Panc1 (cell line): ENCODE results near the gene GATD1. TPM values are rescaled to one million over a fixed set of nuclear protein-coding genes. Genes with fewer than 3 reads are reported as not detected.

ENCODE experiments used
- ATAC-seq: fragments of 200-7000 bp; cut with Tn5 transposase; 2 replicates; pipeline ENCODE4 v1.9.1; 2020; ENCODE audit warnings: mild to moderate bottlenecking, moderate library complexity
- BruUV-seq: library from RNA; stranded (reverse); fragments of 400-500 nt; replicated peaks from 2 replicates; lab custom pipeline; 2021; lab: Mats Ljungman, UMichigan
- CTCF ChIA-PET: fragments of 300-600 bp; sonication (Branson Sonifier 250); formaldehyde crosslinking; loops from one replicate; lab custom pipeline; 2022; ENCODE audit warnings: antibody characterized with exemption; lab: Charles Lee
- POLR2A ChIA-PET: fragments of 300-600 bp; sonication (Branson Sonifier 250); formaldehyde crosslinking; loops from one replicate; lab custom pipeline; 2022; ENCODE audit warnings: antibody characterized with exemption; lab: Charles Lee
- DNase-seq: peaks from one replicate; pipeline ENCODE4 v3.0.0-alpha.2; 2010; ENCODE audit warnings: low read depth, low spot score
- H3K27ac ChIP-seq: 2 replicates; pipeline ENCODE4 v1.5.1; 2011; ENCODE audit warnings: mild to moderate bottlenecking, low read length, inconsistent platforms
- H3K27me3 ChIP-seq: fragments of 200-500 bp; sonication (Bioruptor generic); 2 replicates; pipeline ENCODE4 v1.6.0; 2014; ENCODE audit warnings: low read length, inconsistent platforms; ENCODE audit not compliant: control insufficient read depth, insufficient read depth
- H3K36me3 ChIP-seq: fragments of 200-500 bp; sonication (Bioruptor generic); 2 replicates; pipeline ENCODE4 v1.5.1; 2014; ENCODE audit warnings: inconsistent platforms, mild to moderate bottlenecking, low read length, moderate library complexity; ENCODE audit not compliant: control insufficient read depth, insufficient read depth
- H3K4me1 ChIP-seq: 2 replicates; pipeline ENCODE4 v1.5.1; 2011; ENCODE audit warnings: inconsistent platforms, mild to moderate bottlenecking, low read length, moderate library complexity; ENCODE audit not compliant: control insufficient read depth, insufficient read depth
- H3K4me3 ChIP-seq, 2 experiments: 2 replicates each; pipeline ENCODE4 v1.5.1; 2011 to 2012; ENCODE audit warnings: low read depth in 2 of 2, low read length in 2 of 2, mild to moderate bottlenecking in 2 of 2, inconsistent platforms in 1 of 2, moderate library complexity in 1 of 2
- H3K9me3 ChIP-seq: fragments of 200-500 bp; sonication (Bioruptor generic); 2 replicates; pipeline ENCODE4 v1.5.1; 2014; ENCODE audit warnings: low read depth, mild to moderate bottlenecking, inconsistent platforms, low read length, moderate library complexity; ENCODE audit not compliant: control insufficient read depth, insufficient read depth
- POLR2AphosphoS5 ChIP-seq: IDR thresholded peaks from 2 replicates; pipeline ENCODE4 v1.6.1; 2012; ENCODE audit warnings: mild to moderate bottlenecking, low read depth, low read length, moderate library complexity
- SIN3A ChIP-seq: IDR thresholded peaks from 2 replicates; pipeline ENCODE4 v1.6.1; 2012; ENCODE audit warnings: low read depth, mild to moderate bottlenecking, low read length, moderate library complexity, borderline replicate concordance; ENCODE audit not compliant: insufficient read depth
- TCF7L2 ChIP-seq: IDR thresholded peaks from 2 replicates; pipeline ENCODE4 v1.6.1; 2011; ENCODE audit warnings: mild to moderate bottlenecking, low read depth, low read length, inconsistent platforms
- in situ Hi-C: cut with HindIII; loops from 2 replicates; pipeline ENCODE4 v1.10.0; 2016; ENCODE audit warnings: low sequenced_read_pairs, low pct_unique_long_range_greater_than_20kb
- intact Hi-C: fragments of 100-400 bp; cut with micrococcal nuclease; formaldehyde crosslinking; loops from one replicate; pipeline ENCODE4 v1.10.0; 2022; ENCODE audit not compliant: unreplicated experiment
- total RNA-seq: library from RNA; stranded (reverse); gene quantifications from one replicate; pipeline ENCODE4 v1.2.1, GENCODE V29; 2021; ENCODE audit not compliant: unreplicated experiment
- TF ChIP-seq, protein P1 (sequence below), 2 experiments: IDR thresholded peaks; 2 replicates each; pipeline ENCODE4 v1.6.1; 2011 to 2012; ENCODE audit warnings: low read depth in 2 of 2, control low read depth in 1 of 2, low read length in 1 of 2, mild to moderate bottlenecking in 1 of 2, moderate library complexity in 1 of 2; ENCODE audit not compliant: insufficient read depth in 1 of 2
- TF ChIP-seq, protein P2 (sequence below): fragments of 450-650 bp; IDR thresholded peaks from 2 replicates; pipeline ENCODE4 v1.5.1; 2017; ENCODE audit warnings: mild to moderate bottlenecking

The GATD1 gene
- total RNA-seq, 1 experiment from 2014 or later: 229 TPM

DNA sequence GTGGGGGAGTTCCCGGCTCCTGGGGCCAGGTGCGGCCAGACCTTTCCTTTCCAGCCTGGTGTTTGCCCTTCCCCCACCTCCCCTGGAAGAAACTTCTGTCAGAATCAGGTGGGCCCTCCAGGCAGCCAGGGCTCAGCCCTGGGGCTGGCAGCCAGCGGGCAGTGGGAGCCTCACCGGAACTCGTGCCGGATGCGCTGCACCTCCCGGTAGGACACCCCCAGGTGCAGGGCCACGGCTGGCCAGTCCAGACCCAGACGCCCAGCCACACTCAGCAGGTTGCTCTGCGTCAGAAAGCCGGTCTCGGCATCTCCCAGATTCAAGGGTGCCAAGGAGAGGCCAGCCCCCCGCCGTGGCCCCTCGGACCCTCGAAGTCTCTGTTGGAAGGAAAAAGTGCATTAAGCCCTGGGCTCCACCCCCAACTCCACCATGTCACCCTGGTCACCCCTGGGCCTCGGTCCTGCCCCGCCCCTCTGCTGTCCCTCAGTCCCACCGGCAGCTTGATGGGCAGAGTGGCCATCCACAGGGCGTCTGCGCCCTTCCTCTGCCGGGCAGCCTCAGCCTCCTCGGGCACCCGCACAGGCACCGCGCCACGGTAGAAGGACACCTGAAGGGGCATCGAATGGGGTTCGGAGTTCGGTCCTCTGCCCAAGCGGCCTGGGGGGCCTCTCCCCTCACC, 22.5 kb upstream of the GATD1 start:
- ATAC-seq (no peak), DNase-seq (no peak)
- intact Hi-C loops: no loop called here
- Histone ChIP-seq H3K9me3 (no peaks in the 10 kb centered on the region), H3K4me3 (no peak overlapping the region), H3K4me1 (peaks cover 42% of the 10 kb centered on the region), H3K27me3 (no peaks in the 10 kb centered on the region), H3K36me3 (no peaks in the 10 kb centered on the region), H3K27ac (no peak overlapping the region)
- ChIA-PET CTCF (no interaction called here), POLR2A (no interaction called here)
- TSS peak; percentile 54 for BruUV-seq
- TF ChIP-seq, protein P1, sequence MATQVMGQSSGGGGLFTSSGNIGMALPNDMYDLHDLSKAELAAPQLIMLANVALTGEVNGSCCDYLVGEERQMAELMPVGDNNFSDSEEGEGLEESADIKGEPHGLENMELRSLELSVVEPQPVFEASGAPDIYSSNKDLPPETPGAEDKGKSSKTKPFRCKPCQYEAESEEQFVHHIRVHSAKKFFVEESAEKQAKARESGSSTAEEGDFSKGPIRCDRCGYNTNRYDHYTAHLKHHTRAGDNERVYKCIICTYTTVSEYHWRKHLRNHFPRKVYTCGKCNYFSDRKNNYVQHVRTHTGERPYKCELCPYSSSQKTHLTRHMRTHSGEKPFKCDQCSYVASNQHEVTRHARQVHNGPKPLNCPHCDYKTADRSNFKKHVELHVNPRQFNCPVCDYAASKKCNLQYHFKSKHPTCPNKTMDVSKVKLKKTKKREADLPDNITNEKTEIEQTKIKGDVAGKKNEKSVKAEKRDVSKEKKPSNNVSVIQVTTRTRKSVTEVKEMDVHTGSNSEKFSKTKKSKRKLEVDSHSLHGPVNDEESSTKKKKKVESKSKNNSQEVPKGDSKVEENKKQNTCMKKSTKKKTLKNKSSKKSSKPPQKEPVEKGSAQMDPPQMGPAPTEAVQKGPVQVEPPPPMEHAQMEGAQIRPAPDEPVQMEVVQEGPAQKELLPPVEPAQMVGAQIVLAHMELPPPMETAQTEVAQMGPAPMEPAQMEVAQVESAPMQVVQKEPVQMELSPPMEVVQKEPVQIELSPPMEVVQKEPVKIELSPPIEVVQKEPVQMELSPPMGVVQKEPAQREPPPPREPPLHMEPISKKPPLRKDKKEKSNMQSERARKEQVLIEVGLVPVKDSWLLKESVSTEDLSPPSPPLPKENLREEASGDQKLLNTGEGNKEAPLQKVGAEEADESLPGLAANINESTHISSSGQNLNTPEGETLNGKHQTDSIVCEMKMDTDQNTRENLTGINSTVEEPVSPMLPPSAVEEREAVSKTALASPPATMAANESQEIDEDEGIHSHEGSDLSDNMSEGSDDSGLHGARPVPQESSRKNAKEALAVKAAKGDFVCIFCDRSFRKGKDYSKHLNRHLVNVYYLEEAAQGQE (IDR thresholded peaks at IDR 0.05; ENCODE audit: insufficient read depth in 1 of 2, low read depth in 2 of 2, low read length in 1 of 2): no peak
- TF ChIP-seq, protein P2, sequence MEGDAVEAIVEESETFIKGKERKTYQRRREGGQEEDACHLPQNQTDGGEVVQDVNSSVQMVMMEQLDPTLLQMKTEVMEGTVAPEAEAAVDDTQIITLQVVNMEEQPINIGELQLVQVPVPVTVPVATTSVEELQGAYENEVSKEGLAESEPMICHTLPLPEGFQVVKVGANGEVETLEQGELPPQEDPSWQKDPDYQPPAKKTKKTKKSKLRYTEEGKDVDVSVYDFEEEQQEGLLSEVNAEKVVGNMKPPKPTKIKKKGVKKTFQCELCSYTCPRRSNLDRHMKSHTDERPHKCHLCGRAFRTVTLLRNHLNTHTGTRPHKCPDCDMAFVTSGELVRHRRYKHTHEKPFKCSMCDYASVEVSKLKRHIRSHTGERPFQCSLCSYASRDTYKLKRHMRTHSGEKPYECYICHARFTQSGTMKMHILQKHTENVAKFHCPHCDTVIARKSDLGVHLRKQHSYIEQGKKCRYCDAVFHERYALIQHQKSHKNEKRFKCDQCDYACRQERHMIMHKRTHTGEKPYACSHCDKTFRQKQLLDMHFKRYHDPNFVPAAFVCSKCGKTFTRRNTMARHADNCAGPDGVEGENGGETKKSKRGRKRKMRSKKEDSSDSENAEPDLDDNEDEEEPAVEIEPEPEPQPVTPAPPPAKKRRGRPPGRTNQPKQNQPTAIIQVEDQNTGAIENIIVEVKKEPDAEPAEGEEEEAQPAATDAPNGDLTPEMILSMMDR: no peak
- TF ChIP-seq SIN3A: no peak
- TF ChIP-seq TCF7L2: no peak
- TF ChIP-seq POLR2AphosphoS5: no peak
- in situ Hi-C loops: no loop called here

DNA sequence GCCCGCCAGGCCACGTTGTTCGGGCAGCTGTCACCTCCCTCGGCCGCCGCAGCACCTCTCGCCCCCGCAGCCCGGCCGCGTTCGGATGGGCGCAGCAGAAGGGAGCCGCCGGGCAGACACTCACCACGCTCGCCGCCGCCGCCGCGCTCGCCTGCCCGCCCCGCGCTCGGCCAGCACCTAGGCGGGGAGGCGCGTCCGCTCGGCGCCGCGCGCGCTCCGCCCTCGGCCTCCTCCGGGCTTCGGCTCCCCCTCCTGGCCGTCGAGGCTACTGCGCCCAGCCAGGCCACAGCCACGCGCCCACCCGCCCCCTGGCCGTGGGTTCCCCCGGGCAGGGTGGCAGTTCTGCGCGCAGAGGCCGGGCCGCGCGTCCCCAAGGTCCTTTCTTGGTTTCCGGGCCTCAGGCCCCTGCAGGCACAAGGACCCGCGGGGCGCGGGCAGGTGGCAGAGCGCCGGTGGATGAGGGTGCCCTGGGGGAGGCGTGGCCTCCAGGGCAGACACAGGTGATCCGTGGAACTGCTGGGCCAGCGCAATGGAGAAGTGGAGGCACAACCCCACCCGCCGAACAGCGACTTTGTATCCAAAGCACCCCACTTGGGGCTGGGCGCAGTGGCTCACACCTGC, 20.9 kb upstream of the GATD1 start, which contains the start of gene SLC25A22:
SLC25A22 (minus strand) TSS at position 189 of the 621 bp plus-strand sequence. CDS start 3,275 bp downstream, outside the sequence.
- Histone ChIP-seq H3K9me3 (no peaks in the 10 kb centered on the region), H3K36me3 (no peaks in the 10 kb centered on the region; the same call in none of the 2 replicates), H3K27me3 (no peaks in the 10 kb centered on the region), H3K4me1 (peaks cover 42% of the 10 kb centered on the region), H3K27ac (peak within 1 kb of the TSS; percentile 93), H3K4me3 (peak within 1 kb of the TSS; percentile 71 to 86)
- in situ Hi-C loops (no loop called here), intact Hi-C loops (no loop called here)
- BruUV-seq: no TSS peak
- CTCF ChIA-PET: no interaction called here
- DNase-seq: no peak
- TF ChIP-seq POLR2AphosphoS5 (peak; percentile 68), SIN3A (no peak)
- TF ChIP-seq, protein P2: peak; percentile 100
- ATAC-seq: peak; percentile 71
- POLR2A ChIA-PET: interaction anchor here (0.7 kb wide), 1 partner anchor 8 kb away, joined by 7 read pairs; no protein-coding TSS in a partner anchor
